HG03135 (cell line): ENCODE results near the gene FUT9.

ENCODE experiments used
- ATAC-seq: cut with Tn5 transposase; IDR thresholded peaks from one replicate; pipeline ENCODE4 v1.9.1; 2021; ENCODE audit warnings: mild to moderate bottlenecking, moderate library complexity; ENCODE audit not compliant: unreplicated experiment

The FUT9 gene

GRCh38 chr6:96015518-96016333, at the start of gene FUT9:
Gene FUT9 (plus strand): TSS chr6:96015974. CDS start chr6:96203156, 187,182 bp downstream.
- ATAC-seq, result no peak

- ATAC-seq, result no peak
Measured at GRCh38 chr6:95967594-95967993, 48.2 kb upstream of the FUT9 start.

- ATAC-seq, result no peak
Measured at GRCh38 chr6:95973976-95974375, 41.8 kb upstream of the FUT9 start.

GRCh38 chr6:95978230-95978629, 37.5 kb upstream of the FUT9 start:
- no peak for ATAC-seq

- ATAC-seq, result no peak
Measured at GRCh38 chr6:95991906-95992305, 23.9 kb upstream of the FUT9 start.

- ATAC-seq, result no peak
Measured at GRCh38 chr6:95994151-95994550, 21.6 kb upstream of the FUT9 start.

GRCh38 chr6:95998133-95998532, 17.6 kb upstream of the FUT9 start:
- no peak for ATAC-seq

GRCh38 chr6:96001891-96002575, 13.7 kb upstream of the FUT9 start:
- ATAC-seq, result no peak

- ATAC-seq, result no peak
Measured at GRCh38 chr6:96002576-96002910, 13.2 kb upstream of the FUT9 start.

- ATAC-seq, result no peak
Measured at GRCh38 chr6:96002912-96003311, 12.9 kb upstream of the FUT9 start.

GRCh38 chr6:96007663-96008062, 8.1 kb upstream of the FUT9 start:
- ATAC-seq, result no peak

- no peak for ATAC-seq
Measured at GRCh38 chr6:96013531-96013930, 2.2 kb upstream of the FUT9 start.

GRCh38 chr6:96014846-96015517, 792 bp upstream of the FUT9 start:
- no peak for ATAC-seq

- ATAC-seq, result no peak
Measured at GRCh38 chr6:96016334-96017069, 728 bp downstream of the FUT9 start.

GRCh38 chr6:96017070-96017359, 1.2 kb downstream of the FUT9 start:
- ATAC-seq, result no peak

GRCh38 chr6:96022225-96022624, 6.5 kb downstream of the FUT9 start:
- ATAC-seq, result no peak

- no peak for ATAC-seq
Measured at GRCh38 chr6:96032661-96033060, 16.9 kb downstream of the FUT9 start.

- no peak for ATAC-seq
Measured at GRCh38 chr6:96051555-96051954, 35.8 kb downstream of the FUT9 start.

- ATAC-seq, result no peak
Measured at GRCh38 chr6:96058082-96058481, 42.3 kb downstream of the FUT9 start.

GRCh38 chr6:96059586-96059985, 43.8 kb downstream of the FUT9 start:
- ATAC-seq, result no peak

GRCh38 chr6:96060249-96060648, 44.5 kb downstream of the FUT9 start:
- no peak for ATAC-seq
